IMR-90 (cell line): ENCODE measurements around the gene ITGB2. TPM values are rescaled to one million over a fixed set of nuclear protein-coding genes. Genes with fewer than 3 reads are reported as not detected.

Source experiments
- ATAC-seq: fragments of 200-7000 bp; cut with Tn5 transposase; 2 replicates; pipeline ENCODE4 v1.9.1; 2020; ENCODE audit warnings: low read depth, mild to moderate bottlenecking, moderate library complexity
- BruUV-seq: library from RNA; stranded (reverse); fragments of 400-500 nt; replicated peaks from 2 replicates; lab custom pipeline; 2021; lab: Mats Ljungman, UMichigan
- CTCF ChIA-PET: fragments of 300-600 bp; formaldehyde crosslinking; extraction: SDS; loops from one replicate; lab custom pipeline; 2021; ENCODE audit warnings: antibody characterized with exemption; lab: Yijun Ruan, JAX
- POLR2A ChIA-PET: fragments of 300-600 bp; sonication (Branson Sonifier 250); formaldehyde crosslinking; loops from one replicate; lab custom pipeline; 2022; ENCODE audit warnings: antibody characterized with exemption; ENCODE audit not compliant: unreplicated experiment; lab: Charles Lee
- DNase-seq: peaks from one replicate; pipeline ENCODE4 v3.0.0; 2013
- H2AFZ ChIP-seq: replicated peaks from 2 replicates; pipeline ENCODE3; 2013; ENCODE audit warnings: low read length, mild to moderate bottlenecking; ENCODE audit not compliant: poor library complexity
- H2AK5ac ChIP-seq: 2 replicates; pipeline ENCODE4 v1.6.1; 2013; ENCODE audit warnings: low read depth, low read length, inconsistent platforms
- H2AK9ac ChIP-seq: replicated peaks from 2 replicates; pipeline ENCODE3; 2013; ENCODE audit warnings: mild to moderate bottlenecking, low read depth, low read length, moderate library complexity; ENCODE audit not compliant: poor library complexity
- H2BK120ac ChIP-seq: 2 replicates; pipeline ENCODE4 v1.6.1; 2013; ENCODE audit warnings: low read depth, low read length, inconsistent platforms
- H2BK15ac ChIP-seq: 3 replicates; pipeline ENCODE4 v1.6.1; 2013; ENCODE audit warnings: low read depth, low read length, inconsistent platforms
- H2BK20ac ChIP-seq: 2 replicates; pipeline ENCODE4 v1.6.1; 2013; ENCODE audit warnings: low read depth, mild to moderate bottlenecking, inconsistent platforms, low read length, moderate library complexity
- H2BK5ac ChIP-seq: 2 replicates; pipeline ENCODE4 v1.6.1; 2013; ENCODE audit warnings: mild to moderate bottlenecking, low read depth, low read length, inconsistent platforms; ENCODE audit not compliant: poor library complexity, severe bottlenecking
- H3K14ac ChIP-seq: replicated peaks from 2 replicates; pipeline ENCODE4 v1.6.1; 2013; ENCODE audit warnings: low read depth, low read length, inconsistent platforms
- H3K18ac ChIP-seq: 2 replicates; pipeline ENCODE4 v1.6.1; 2013; ENCODE audit warnings: low read depth, low read length, control low read depth
- H3K23ac ChIP-seq: 2 replicates; pipeline ENCODE4 v1.6.1; 2013; ENCODE audit warnings: low read depth, low read length, inconsistent platforms
- H3K27ac ChIP-seq: 2 replicates; pipeline ENCODE4 v1.5.1; 2013; ENCODE audit warnings: mild to moderate bottlenecking, control low read depth, low read length; ENCODE audit not compliant: insufficient read depth
- H3K27me3 ChIP-seq: 2 replicates; pipeline ENCODE4 v1.6.1; 2013; ENCODE audit warnings: low read length; ENCODE audit not compliant: control insufficient read depth, insufficient read depth
- H3K36me3 ChIP-seq: 2 replicates; pipeline ENCODE4 v1.6.1; 2013; ENCODE audit warnings: low read length, mixed read lengths; ENCODE audit not compliant: control insufficient read depth, insufficient read depth
- H3K4ac ChIP-seq: 2 replicates; pipeline ENCODE4 v1.6.1; 2013; ENCODE audit warnings: low read depth, low read length, inconsistent platforms
- H3K4me1 ChIP-seq: 2 replicates; pipeline ENCODE4 v1.6.1; 2013; ENCODE audit warnings: low read length, mixed read lengths; ENCODE audit not compliant: control insufficient read depth, insufficient read depth
- H3K4me2 ChIP-seq: 2 replicates; pipeline ENCODE4 v1.6.1; 2013; ENCODE audit warnings: low read depth, mild to moderate bottlenecking, control low read depth, low read length, moderate library complexity
- H3K4me3 ChIP-seq: 2 replicates; pipeline ENCODE4 v1.5.1; 2013; ENCODE audit warnings: low read depth, mild to moderate bottlenecking, control low read depth, low read length, moderate library complexity; ENCODE audit not compliant: insufficient read depth
- H3K56ac ChIP-seq: 2 replicates; pipeline ENCODE4 v1.6.1; 2013; ENCODE audit warnings: low read length, inconsistent platforms; ENCODE audit not compliant: insufficient read depth; ENCODE audit errors: extremely low read depth
- H3K79me1 ChIP-seq, 2 experiments: 2 replicates each; pipeline ENCODE4 v1.6.1; 2013; ENCODE audit warnings: low read length in 2 of 2, inconsistent platforms in 1 of 2, low read depth in 1 of 2
- H3K9ac ChIP-seq: 2 replicates; pipeline ENCODE4 v1.6.1; 2013; ENCODE audit warnings: low read depth, low read length, control low read depth
- H3K9me1 ChIP-seq: 2 replicates; pipeline ENCODE4 v1.6.1; 2013; ENCODE audit warnings: low read length, inconsistent platforms; ENCODE audit not compliant: insufficient read depth
- H3K9me3 ChIP-seq: 2 replicates; pipeline ENCODE4 v1.6.1; 2013; ENCODE audit warnings: low read length; ENCODE audit not compliant: control insufficient read depth, insufficient read depth
- H4K20me1 ChIP-seq: 2 replicates; pipeline ENCODE4 v1.6.1; 2013; ENCODE audit warnings: low read length, inconsistent platforms; ENCODE audit not compliant: insufficient read depth
- H4K5ac ChIP-seq: 2 replicates; pipeline ENCODE4 v1.6.1; 2013; ENCODE audit warnings: mild to moderate bottlenecking, low read depth, low read length, control low read depth
- H4K8ac ChIP-seq, 2 experiments: 2 replicates each; pipeline ENCODE4 v1.6.1; 2013; ENCODE audit warnings: low read depth in 2 of 2, low read length in 2 of 2, control low read depth in 1 of 2, inconsistent platforms in 1 of 2
- H4K91ac ChIP-seq: 2 replicates; pipeline ENCODE4 v1.6.1; 2013; ENCODE audit warnings: low read depth, low read length, inconsistent platforms; ENCODE audit not compliant: insufficient read depth
- ELK1 ChIP-seq: fragments of 150-350 bp; IDR thresholded peaks from 2 replicates; pipeline ENCODE4 v1.6.1; 2016; ENCODE audit warnings: low read depth, mild to moderate bottlenecking, low read length, moderate library complexity, borderline replicate concordance
- MAFK ChIP-seq: IDR thresholded peaks from 2 replicates; pipeline ENCODE4 v1.6.1; 2012; ENCODE audit warnings: low read depth, low read length, improper control_type of control experiment
- RAD21 ChIP-seq: IDR thresholded peaks from 2 replicates; pipeline ENCODE4 v1.6.1; 2012; ENCODE audit warnings: low read length, improper control_type of control experiment
- RCOR1 ChIP-seq: IDR thresholded peaks from 2 replicates; pipeline ENCODE4 v1.6.1; 2012; ENCODE audit warnings: mild to moderate bottlenecking, low read length, improper control_type of control experiment; ENCODE audit not compliant: insufficient replicate concordance
- SMC3 ChIP-seq: fragments of 150-350 bp; IDR thresholded peaks from 2 replicates; pipeline ENCODE4 v1.6.1; 2016; ENCODE audit warnings: low read depth, mild to moderate bottlenecking, antibody characterized with exemption, low read length, moderate library complexity
- USF2 ChIP-seq: fragments of 150-350 bp; IDR thresholded peaks from 2 replicates; pipeline ENCODE4 v1.6.1; 2017; ENCODE audit warnings: mild to moderate bottlenecking, antibody characterized with exemption, low read length, low read depth
- WGBS, 2 experiments: methylation state at CpG; one replicate each; pipeline versions ENCODE4 v1.1.5 to v1.1.7; 2013; ENCODE audit warnings: missing lambda C conversion rate in 2 of 2; ENCODE audit not compliant: insufficient read length in 1 of 2; ENCODE audit errors: extremely low coverage in 2 of 2; 5-methylcytosine and 5-hydroxymethylcytosine counted together
- dilution Hi-C: fragments of 300-500 bp; cut with HindIII; formaldehyde crosslinking; loops from one replicate; pipeline ENCODE4 v1.14.3; 2018; ENCODE audit warnings: low sequenced_read_pairs; ENCODE audit not compliant: unreplicated experiment
- in situ Hi-C: fragments of 300-500 bp; cut with MboI; formaldehyde crosslinking; loops from 3 replicates; pipeline ENCODE4 v1.14.3; 2019; ENCODE audit warnings: low sequenced_read_pairs, inconsistent platforms, mixed read lengths
- intact Hi-C: fragments of 100-400 bp; cut with micrococcal nuclease; formaldehyde crosslinking; loops from 2 replicates; pipeline ENCODE4 v1.10.0; 2022
- polyA plus RNA-seq, 3 experiments: library from polyadenylated mRNA; depleted of rRNA; stranded (reverse); fragments of >200 nt; gene quantifications; 2 replicates each; pipeline ENCODE4 v1.2.3, GENCODE V29; 2012; ENCODE audit warnings: low replicate concordance in 1 of 3
- total RNA-seq: library from RNA; depleted of rRNA; stranded (reverse); fragments of >200 nt; gene quantifications from 2 replicates; pipeline ENCODE4 v1.2.3, GENCODE V29; 2012

Gene ITGB2
- total and polyA plus RNA-seq, 2 of the 4 experiments (the other 2 are of a cell fraction), result 0.14 TPM; not detected in 1

- peak overlapping the region; percentile 84 for H3K4ac ChIP-seq
- peak overlapping the region; percentile 59 for H2BK20ac ChIP-seq
- no peaks in the 10 kb centered on the region for H3K9me3 ChIP-seq
- dilution Hi-C loops (no loop called here), in situ Hi-C loops (no loop called here), intact Hi-C loops (loop anchor here (5.0 to 10.0 kb wide), 4 partner anchors 54 to 264 kb away; partner anchors contain the start of genes SUMO3 and UBE2G2)
- peaks cover 71% of the 10 kb centered on the region for H4K20me1 ChIP-seq
- peak overlapping the region; percentile 81 for H2BK5ac ChIP-seq
- no peaks in the 10 kb centered on the region for H3K27me3 ChIP-seq
- 50% methylated on average over 2 of the region's 10 CpGs; no CpG with 5 or more reads in 1 of the 2 experiments for WGBS, 2 experiments
- ChIA-PET CTCF (no interaction called here), POLR2A (no interaction called here)
- H3K9me1 ChIP-seq, result peaks cover 41% of the 10 kb centered on the region
- H4K5ac ChIP-seq, result peak overlapping the region; percentile 27; the same call in 1 of the 2 replicates
- BruUV-seq, result no TSS peak
- H3K4me1 ChIP-seq, result peaks cover 37% of the 10 kb centered on the region
- ATAC-seq (no peak), DNase-seq (no peak)
- H3K4me3 ChIP-seq, result no peak overlapping the region
- peak overlapping the region; percentile 74 for H3K27ac ChIP-seq
- H2BK120ac ChIP-seq, result peak overlapping the region; percentile 80
- TF ChIP-seq RAD21, result no peak
- TF ChIP-seq RCOR1, result no peak
- TF ChIP-seq ELK1, result no peak
- TF ChIP-seq SMC3, result no peak
- TF ChIP-seq MAFK, result no peak
- no peak for TF ChIP-seq USF2
- peak overlapping the region; percentile 31; the same call in 1 of the 2 replicates for H3K9ac ChIP-seq
- no peak overlapping the region for H2AK9ac ChIP-seq
- peaks cover 7 to 69% of the 10 kb centered on the region in 2 experiments; a peak in 3 of 4 replicates for H3K79me1 ChIP-seq
- H2AK5ac ChIP-seq, result peak overlapping the region; percentile 95
- H3K23ac ChIP-seq, result peak overlapping the region; percentile 88
- H4K91ac ChIP-seq, result peak overlapping the region; percentile 84
- H3K4me2 ChIP-seq, result peak overlapping the region; percentile 78
- H3K18ac ChIP-seq, result peak overlapping the region; percentile 82
- H3K14ac ChIP-seq, result peak overlapping the region; percentile 77
- H2BK15ac ChIP-seq, result peak overlapping the region; percentile 72; the same call in 1 of the 3 replicates
- peak overlapping the region; percentile 16 for H2AFZ ChIP-seq
- no peak overlapping the region for H3K56ac ChIP-seq
- peaks cover 8% of the 10 kb centered on the region for H3K36me3 ChIP-seq
- H4K8ac ChIP-seq, result no peak overlapping the region; a peak in 1 of 4 replicates
Observed at GRCh38 chr21:44870748-44871495, 49.8 kb downstream of the ITGB2 start.
